Measurements from ENCODE around the gene SRA1. TPM values are rescaled to one million over a fixed set of nuclear protein-coding genes. Genes with fewer than 3 reads are reported as not detected.

The SRA1 gene
- total RNA-seq, 1 donor from 2014 or later: 28.6 TPM

DNA sequence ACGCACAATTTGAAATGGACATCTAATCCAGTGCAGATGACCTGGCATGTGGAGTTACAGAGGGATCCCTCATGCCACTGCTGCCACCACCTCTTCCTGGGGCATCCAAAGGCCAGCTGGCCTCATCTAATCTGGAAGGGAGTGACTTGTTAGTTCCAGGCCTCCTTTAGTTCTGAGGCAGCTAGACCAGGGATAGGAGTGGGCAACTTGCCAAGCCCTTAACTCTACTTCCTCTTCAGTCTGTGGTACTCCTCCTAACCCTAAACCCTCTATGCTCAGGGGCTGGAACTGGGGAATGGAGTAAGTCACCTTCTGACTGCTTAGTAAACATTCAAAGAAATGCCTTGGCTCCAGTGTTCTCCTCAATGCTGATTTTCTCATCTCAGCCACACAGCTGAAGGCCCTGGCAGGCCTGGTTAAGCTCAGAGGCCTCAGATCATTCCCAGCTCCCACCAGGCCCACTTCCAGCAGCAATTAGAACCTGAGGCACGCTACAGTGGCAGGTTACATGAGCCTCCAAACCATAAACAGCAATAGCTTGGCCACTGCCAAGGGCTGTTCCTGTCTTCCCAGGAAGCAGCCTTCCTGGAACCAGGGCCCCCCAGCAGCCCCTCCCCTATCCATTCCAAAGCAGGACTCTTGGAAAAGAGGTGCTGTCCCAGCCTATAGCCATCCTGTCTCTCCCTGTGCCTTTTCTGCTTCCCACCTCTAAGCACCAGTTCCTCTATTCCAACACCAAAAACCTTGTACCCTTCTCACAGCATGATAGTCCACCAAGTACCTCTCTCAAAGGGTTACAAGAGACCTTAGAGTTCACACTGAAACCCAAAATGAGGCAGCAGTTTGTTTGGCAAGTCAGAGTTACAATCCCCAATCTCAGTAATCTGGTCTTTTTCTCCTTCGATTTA lies 7.8 kb downstream of the SRA1 start:
- ATAC-seq: peak; percentile 41

DNA sequence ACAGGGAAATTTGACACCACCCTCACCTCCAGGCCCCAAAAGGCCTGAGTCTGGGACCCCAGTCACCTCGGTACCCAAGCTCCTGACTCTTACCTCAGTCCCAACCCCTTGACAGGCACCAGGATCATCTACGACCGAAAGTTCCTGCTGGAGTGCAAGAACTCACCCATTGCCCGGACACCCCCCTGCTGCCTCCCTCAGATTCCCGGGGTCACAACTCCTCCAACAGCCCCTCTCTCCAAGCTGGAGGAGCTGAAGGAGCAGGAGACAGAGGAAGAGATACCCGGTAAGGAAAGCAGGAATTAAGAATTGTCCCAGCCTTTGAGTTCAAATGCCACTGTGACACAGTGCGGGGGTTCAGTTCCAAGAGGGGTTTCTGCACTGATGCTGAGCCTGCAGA lies 8.5 kb downstream of the SRA1 start:
- no peak for ATAC-seq

DNA sequence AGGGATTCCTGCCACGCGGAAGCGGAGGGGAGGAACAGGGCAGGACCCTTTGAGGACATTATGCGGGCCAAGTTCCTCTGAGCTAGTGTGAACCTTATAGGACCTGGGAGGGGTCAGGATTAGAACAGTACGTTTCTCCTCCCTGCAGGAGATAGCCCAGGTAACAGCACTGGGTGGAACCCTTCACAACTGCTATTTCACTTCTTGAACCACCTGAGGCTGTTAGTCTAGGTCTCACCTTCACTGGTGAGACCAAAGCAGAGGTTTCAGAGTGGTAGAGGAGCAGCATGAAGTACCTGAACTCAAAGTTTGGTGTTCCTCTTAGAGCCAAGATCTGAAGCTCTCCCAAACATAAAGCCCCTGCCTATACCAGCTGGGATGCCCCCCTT lies 9.0 kb downstream of the SRA1 start:
- peak; percentile 79 for ATAC-seq

DNA sequence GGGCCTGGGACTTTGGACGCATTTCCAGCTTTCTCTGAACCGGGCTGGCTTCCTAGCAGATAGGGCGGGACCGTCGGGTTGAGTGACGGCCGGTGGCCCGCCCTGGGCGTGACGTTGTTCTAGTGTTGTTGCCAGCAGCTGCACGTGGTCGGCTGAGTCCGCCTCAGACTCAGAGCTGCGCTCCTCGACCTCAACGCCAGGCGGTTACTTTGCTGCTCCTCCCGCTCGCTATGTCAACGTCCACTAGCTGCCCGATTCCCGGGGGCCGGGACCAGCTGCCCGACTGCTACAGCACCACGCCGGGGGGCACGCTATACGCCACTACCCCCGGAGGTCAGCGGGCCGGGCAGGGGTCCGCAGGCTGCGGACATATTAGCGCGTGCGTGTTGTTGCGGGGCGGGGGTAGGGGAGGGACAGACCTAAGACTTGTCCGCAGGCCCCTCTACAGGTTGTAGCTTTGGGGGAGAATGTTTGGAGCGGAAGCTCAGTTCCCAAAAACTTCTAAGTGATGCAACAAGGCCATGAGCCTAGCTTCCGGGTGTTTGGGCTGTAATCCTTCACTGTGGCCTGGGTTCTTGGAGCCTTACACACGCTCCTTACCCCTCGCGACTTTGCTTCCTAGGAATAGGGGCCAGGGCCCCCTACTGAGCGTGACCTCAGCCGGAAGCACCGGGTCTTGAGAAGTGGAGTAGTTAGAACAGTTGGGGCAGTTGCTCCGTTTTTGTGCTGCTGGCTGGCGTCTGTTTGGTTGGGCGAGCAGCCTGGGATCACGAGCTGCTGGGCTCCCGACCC lies 9.6 kb downstream of the SRA1 start, which contains the start of gene EIF4EBP3:
TSS of gene EIF4EBP3 (plus strand) at position 155 of the 792 bp plus-strand sequence. CDS start at position 231, 76 bp downstream.
- peak; percentile 95 for ATAC-seq

DNA sequence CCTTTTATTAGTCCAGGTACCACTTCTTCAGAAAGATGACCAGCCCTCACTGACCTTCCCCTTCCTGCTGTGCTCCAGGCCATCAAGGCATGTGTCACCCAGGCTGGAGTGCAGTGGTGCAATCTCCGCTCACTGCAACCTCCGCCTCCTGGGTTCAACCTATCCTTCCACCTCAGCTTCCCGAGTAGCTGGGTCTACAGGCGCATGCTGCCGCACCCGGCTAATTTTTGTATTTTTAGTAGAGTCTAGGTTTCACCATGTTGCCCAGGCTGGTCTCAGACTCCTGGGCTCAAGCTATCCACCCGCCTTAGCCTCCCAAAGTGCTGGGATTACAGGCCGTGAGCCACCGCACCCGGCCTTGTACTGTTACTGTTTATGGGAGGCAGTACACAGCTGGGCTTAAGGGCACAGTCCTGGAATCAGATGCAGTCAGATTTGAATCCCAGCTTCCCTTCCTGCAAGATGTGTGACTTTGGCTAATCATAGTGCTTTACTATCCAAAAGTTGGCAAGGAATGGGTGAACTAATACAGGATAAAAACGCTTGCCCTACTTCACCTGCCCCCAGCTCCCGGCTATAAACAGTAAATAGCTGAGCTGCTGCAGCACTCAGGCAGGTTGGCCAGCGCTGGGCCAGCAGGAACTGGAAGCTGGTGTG lies 10.3 kb downstream of the SRA1 start:
- ATAC-seq: peak; percentile 8

DNA sequence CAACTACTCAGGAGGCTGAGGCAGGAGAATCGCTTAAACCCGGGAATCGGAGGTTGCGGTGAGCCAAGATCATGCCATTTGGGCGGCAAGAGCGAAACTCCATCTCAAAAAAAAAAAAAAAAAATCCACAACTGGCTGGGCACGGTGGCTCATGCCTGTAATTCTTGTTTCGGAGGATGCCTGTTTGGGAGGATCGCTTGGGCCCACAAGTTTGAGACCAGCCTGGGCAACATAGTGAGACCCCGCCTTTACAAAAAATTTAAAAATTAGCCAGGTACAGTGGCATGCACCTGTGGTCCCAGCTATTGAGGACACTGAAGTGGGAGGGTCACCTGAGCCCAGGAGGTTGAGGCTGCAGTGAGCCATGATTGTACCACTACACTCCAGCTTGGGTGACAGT lies 11.7 kb downstream of the SRA1 start:
- ATAC-seq: no peak

DNA sequence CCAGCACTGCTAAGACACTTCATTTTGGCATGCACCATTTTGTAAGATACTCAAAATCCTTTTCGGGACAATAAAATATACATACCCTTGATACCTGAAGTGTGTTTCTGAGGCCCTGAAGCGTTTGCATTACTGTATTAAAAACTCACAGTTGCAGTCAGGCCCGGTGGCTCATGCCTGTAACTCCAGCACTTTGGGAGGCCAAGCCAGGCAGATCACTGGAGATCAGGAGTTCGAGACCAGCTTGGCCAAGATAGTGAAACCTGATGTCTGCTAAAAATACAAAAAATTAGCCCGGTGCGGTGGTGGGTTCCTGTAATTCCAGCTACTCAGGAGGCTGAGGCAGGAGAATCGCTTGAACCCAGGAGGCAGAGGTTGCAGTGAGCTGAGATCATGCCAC lies 12.3 kb downstream of the SRA1 start:
- ATAC-seq: no peak

DNA sequence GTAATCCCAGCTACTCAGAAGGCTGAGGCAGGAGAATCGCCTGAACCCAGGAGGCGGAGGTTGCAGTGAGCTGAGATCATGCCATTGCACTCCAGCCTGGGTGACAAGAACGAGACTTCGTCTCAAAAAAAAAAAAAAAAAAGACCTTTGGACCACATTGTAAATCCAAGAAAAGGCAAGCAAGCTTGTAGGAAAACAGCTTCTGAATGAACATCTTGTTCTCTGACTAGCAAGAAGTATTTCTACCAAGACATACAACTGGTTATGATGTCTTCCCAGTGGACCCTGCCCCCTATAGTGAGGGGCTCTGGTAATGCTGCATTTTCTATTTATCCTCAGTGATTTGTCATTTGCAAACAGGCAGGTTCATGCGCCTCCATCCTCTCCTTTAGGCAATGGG lies 14.3 kb downstream of the SRA1 start:
- no peak for ATAC-seq

DNA sequence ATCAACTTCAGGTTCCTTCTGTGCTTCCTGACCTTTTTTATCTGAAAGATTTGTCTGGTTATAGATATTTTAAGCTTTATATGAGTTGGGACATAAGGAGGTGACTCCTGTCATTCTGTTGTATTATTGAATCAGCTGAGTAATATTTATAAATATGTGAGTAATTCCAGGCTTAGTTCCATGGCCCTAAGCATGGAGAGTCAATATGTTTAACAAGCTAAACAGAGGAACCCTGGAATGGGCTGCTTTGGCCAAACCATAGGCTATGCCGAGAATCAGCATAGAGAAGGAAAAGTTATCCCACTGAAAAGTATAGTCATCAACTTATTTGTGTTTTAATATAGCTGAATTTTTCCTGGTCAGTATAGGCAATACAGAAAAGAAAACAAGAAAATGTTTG lies 17.0 kb downstream of the SRA1 start:
- no peak for ATAC-seq

DNA sequence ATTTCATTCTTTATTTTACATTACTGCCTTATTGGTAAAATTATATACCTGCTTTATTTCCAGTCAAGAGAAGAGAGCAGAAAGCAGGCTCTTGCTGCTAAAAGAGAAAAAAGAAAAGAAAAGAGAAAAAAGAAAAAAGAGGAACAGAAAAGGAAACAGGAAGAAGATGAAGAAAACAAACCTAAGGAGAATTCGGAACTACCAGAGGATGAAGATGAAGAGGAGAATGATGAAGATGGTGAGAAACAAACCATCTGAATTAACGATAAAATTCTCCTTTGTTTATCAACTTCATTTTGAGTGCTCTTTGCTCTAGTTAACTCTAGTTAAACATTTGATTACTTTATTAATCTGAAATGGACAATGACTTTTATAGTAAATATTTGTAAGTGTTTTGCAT lies 33.3 kb downstream of the SRA1 start:
- ATAC-seq: no peak

DNA sequence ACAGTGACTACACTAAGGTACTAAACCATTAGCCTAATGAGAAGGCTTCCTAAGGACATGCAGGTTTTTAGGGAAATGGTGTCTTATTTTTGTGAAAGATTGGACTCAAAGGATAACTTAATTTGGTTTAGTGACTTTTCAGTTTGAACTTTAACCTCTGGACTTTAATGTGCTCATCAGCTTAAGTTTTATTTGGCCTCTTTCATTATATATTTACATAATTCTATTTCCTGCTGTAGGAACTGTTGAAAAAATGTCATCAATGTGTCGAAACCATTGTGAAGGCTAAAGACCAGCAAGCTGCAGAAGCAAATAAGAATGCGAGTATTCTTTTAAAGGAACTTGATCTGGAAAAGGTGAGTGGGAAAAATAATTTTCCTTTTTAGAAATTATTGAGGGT lies 44.1 kb downstream of the SRA1 start:
- ATAC-seq: no peak

DNA sequence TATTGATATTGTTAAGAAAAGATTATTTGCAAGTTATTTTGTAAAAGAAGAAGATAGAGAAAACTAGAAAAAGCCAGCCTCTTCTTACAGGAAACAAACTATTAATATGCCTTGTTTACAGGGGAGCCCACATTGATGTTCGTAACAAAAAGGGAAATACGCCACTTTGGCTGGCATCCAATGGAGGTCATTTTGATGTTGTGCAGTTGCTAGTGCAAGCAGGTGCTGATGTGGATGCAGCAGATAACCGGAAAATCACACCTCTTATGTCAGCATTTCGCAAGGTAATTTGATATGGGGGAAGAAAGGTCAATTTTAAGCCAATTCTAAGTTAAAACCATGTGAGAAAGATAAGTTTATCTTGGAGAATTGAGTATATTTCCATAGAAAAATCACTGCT lies 47.4 kb downstream of the SRA1 start:
- ATAC-seq: no peak

DNA sequence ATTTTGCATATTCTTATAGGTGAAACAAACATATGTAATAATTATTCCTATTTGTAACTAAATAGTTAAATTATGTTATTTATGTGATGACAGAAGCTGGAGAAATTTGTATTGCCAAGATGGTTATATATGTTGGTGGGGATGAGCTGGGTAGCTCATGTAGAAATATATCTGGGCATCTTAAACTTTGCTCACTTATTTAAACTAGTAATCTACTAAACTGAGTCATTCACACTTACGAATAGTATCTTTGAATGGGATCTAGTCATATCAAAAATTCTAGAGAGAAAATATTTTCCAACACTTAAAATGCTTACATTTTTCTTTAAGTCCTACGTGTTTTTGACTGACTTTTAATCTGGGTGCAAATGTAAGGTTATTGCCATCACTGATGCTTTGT lies 54.4 kb downstream of the SRA1 start:
- no peak for ATAC-seq

Other genes starting within 250 kb of the SRA1 start
- 62.1 TPM for gene HBEGF, start 210.9 kb downstream of the SRA1 start, total RNA-seq
- gene SLC4A9, start 197.3 kb downstream of the SRA1 start, total RNA-seq: 0.08 TPM
- 73.1 TPM for gene ANKHD1, start 155.6 kb downstream of the SRA1 start, total RNA-seq
- gene EIF4EBP3, start 9.8 kb downstream of the SRA1 start, total RNA-seq: 20.7 TPM
- 5.2 TPM for gene APBB3, start 7.1 kb upstream of the SRA1 start, total RNA-seq
- gene SLC35A4, start 7.4 kb upstream of the SRA1 start, total RNA-seq: 52.4 TPM
- 6.7 TPM for gene CD14, start 75.7 kb upstream of the SRA1 start, total RNA-seq
- gene TMCO6, start 82.0 kb upstream of the SRA1 start, total RNA-seq: 14.0 TPM
- 49.9 TPM for gene NDUFA2, start 90.2 kb upstream of the SRA1 start, total RNA-seq
- 58.5 TPM for gene IK, start 90.4 kb upstream of the SRA1 start, total RNA-seq
- 19.7 TPM for gene WDR55, start 107.4 kb upstream of the SRA1 start, total RNA-seq
- 0.44 TPM for gene DND1, start 116.1 kb upstream of the SRA1 start, total RNA-seq
- 43.0 TPM for gene HARS1, start 133.9 kb upstream of the SRA1 start, total RNA-seq
- 14.0 TPM for gene HARS2, start 134.0 kb upstream of the SRA1 start, total RNA-seq
- gene ZMAT2, start 143.0 kb upstream of the SRA1 start, total RNA-seq: 39.7 TPM
- not detected for gene PCDHA1, start 228.7 kb upstream of the SRA1 start, total RNA-seq
- 0.04 TPM for gene PCDHA2, start 237.4 kb upstream of the SRA1 start, total RNA-seq
- gene PCDHA3, start 243.6 kb upstream of the SRA1 start, total RNA-seq: not detected
- 0.20 TPM for gene PCDHA4, start 249.6 kb upstream of the SRA1 start, total RNA-seq